ENCODE measurements around the gene TPST1. TPM values are rescaled to one million over a fixed set of nuclear protein-coding genes. Genes with fewer than 3 reads are reported as not detected.
"Not testable (repeated sequence)": the region's sequence is repeated elsewhere in the genome, so short reads cannot be mapped to it uniquely, and the experiment has no call there.

The TPST1 gene
- total RNA-seq: 6.0 TPM
- long read RNA-seq, partial matches to known transcripts: 2 of 6 reads
- long read RNA-seq, other reads (novel, unspliced or antisense): 1 of 6 reads

DNA sequence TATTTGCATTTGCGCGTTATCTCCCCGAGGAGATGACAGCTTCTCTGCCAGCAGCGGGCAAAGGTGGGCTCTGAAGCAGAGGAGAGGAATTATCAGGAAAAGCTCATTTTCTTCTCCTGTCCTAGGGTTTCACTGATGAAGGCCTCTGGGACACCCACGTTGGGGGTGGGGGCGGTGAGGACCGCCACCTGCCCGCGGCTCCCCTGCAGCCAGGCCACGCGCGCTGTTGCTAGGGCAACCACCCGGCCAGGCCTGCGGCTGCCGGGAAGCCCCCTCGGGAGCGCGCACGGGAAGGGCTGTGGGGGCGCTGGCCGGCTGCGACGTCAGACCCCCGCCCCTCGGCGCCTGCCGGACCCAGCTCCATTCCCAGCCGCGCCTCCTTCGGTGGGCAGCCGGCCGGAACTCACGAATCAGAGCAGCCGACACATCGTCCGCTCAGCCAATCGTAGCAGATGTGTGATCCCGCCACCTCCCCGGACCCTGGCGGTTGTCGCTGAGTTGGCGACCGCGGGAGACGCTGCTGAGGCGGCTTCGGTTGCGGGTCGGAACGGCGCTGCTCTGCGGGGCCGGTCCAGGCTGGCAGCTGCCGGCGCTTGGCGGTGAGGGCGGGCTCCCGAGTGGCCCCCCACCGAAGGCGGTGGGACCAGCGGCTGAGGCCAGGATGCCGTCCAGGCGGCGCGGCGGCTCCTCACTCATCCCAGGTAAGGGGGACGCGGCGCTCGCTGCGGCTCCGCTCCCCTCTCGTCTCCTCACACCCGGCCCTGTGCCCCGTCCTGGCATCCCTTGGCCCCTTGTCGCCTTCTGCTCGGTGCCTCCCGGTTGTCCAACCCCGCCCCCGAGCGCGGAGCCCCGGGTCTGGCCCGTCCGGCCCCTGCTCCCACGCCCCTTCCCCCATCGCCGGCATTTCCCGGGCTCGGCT, at the start of gene TPST1:
TSS of gene TPST1 (plus strand) at position 513 of the 919 bp plus-strand sequence. CDS start 35,092 bp downstream, outside the sequence.
- peak; percentile 90 for DNase-seq
- intact Hi-C loops (cut with micrococcal nuclease): loop anchor here (10.0 kb wide), 1 partner anchor 210 kb away; no protein-coding TSS in a partner anchor
- peak; percentile 98 for ATAC-seq

DNA sequence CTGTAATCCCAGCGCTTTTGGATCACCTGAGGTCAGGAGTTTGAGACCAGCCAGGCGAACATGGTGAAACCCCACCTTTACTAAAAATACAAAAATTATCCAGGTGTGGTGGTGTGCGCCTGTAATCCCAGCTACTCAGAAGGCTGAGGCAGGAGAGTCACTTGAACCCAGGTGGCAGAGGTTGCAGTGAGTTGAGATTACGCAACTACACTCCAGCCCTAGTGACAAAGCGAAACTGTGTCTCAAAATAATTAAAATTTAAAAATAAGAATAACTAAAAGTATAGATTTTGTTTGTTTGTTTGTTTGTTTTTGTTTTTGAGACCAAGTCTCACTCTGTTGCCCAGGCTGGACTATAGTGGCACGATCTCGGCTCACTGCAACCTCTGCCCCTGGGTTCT, 49.1 kb upstream of the TPST1 start:
- not testable (repeated sequence) for ATAC-seq

DNA sequence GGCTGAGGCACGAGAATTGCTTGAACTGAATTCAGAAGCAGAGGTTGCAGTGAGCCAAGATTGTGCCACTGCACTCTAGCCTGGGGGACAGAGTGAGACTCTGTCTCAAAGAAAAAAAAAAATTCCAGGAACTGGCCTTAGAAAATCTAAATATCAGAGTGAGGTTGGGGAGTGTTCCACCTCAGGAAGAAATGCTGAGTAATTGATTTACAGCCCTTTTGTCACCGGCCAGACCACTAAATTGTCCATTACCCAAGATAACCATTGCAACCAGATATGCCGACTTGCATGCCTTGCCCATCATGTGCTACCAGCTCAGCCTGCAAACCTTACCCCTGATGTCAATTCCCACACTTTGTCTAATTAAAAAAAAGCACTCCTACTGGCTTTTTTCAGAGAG, 48.1 kb upstream of the TPST1 start:
- ATAC-seq (no peak), DNase-seq (no peak)
- intact Hi-C loops (cut with micrococcal nuclease): no loop called here

More for the DNA sequence above, 49.1 kb upstream of the TPST1 start:
- intact Hi-C loops (cut with micrococcal nuclease); DNase-seq: not testable (repeated sequence)

DNA sequence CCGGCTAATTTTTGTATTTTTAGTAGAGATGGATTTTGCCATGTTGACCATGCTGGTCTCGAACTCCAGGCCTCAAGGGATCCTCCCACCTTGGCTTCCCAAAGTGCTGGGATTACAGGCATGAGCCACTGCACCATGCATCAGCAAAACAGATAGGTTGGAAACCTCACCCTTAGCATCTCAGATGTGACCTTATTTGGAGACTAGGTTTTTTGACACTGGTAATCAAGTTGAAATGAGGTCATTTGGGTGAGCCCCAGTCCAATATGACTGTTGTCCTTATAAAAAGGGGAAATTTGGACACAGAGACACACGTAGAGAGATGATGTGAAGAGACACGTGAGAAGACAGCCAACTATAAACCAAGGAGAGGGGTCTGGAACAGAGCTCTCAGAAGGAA, 42.5 kb upstream of the TPST1 start:
- no peak for DNase-seq
- intact Hi-C loops (cut with micrococcal nuclease): no loop called here
- no peak for ATAC-seq

DNA sequence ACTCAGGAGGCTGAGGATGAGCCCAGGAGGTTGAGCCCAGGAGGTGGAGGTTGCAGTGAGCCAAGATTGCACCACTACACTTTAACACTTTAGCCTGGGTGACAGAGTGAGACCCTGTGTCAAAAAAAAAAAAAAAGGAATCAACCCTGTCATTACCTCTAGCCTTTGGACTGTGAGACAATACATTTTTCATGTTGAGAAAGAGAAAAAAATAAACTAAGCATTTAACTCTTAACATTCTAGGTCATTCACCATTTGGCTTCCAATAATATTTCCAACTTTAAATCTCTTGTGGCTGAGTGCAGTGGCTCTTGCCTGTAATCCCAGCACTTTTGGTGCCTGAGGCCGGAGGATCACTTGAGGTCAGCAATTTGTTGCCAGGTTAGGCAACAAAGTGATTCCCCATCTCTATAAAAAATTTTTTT, 41.9 kb upstream of the TPST1 start:
- DNase-seq (no peak), ATAC-seq (no peak)
- intact Hi-C loops (cut with micrococcal nuclease): no loop called here

DNA sequence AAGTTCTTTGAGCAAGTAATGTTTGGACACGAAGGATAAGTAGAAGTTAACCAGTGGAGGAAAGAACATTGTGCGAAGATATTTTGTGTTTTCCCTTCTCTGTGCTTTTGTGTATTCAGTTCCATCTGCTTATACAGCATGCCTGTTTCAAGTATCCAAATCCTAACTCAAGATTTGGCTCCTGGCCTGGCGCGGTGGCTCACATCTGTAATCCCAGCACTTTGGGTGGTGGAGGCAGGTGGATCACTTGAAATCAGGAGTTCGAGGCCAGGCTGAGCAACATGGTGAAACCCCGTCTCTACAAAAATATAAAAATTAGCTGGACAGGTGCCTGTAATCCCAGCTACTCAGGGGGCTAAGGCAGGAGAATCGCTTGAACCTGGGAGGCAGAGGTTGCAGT, 40.8 kb upstream of the TPST1 start:
- no peak for ATAC-seq
- intact Hi-C loops (cut with micrococcal nuclease): no loop called here

DNA sequence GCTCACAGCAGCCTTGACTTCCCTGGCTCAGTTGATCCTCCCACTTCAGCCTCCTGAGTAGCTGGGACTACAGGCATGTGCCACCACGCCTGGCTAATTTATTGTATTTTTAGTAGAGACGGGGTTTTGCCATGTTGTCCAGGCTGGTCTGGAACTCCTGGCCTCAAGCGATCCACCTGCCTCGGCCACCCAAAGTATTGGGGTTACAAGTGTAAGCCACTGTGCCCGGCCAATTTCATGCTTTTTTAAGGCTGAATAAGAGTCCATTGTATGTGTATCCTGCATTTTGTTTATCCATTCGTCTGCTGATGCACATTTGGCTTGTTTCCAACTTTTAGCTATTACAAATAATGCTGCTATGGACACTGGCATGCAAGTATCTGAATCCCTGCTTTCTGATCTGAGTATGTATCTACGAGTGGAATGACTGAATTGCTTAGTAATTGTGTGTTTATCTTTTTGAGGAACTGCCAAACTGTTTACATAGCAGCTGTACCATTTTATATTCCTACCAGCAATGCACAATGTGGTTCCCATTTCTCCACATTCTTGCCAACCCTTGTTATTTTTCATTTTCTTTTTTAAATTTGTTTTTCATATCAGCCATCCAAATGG, 37.3 kb upstream of the TPST1 start:
- intact Hi-C loops (cut with micrococcal nuclease): no loop called here
- ATAC-seq (no peak), DNase-seq (no peak)

More for the DNA sequence above, 40.8 kb upstream of the TPST1 start:
- DNase-seq: no peak

DNA sequence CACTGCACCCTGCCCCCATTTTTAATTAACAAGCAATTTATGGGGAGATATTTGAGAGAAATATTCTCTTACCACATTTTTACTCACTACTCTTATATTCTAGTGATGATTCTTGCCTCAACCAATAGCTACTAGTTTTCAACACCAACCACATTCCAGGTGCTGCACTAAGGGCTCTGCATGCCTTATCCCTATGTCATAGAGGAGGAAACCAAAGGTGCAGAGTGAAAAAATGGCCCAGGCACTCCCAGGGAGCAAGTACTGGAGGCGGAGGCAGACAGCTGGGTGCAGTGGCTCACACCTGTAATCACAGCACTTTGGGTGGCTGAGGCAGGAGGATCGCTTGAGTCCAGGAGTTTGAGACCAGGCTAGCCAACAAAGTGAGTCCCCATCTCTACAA, 35.5 kb upstream of the TPST1 start:
- intact Hi-C loops (cut with micrococcal nuclease): no loop called here
- DNase-seq: no peak

DNA sequence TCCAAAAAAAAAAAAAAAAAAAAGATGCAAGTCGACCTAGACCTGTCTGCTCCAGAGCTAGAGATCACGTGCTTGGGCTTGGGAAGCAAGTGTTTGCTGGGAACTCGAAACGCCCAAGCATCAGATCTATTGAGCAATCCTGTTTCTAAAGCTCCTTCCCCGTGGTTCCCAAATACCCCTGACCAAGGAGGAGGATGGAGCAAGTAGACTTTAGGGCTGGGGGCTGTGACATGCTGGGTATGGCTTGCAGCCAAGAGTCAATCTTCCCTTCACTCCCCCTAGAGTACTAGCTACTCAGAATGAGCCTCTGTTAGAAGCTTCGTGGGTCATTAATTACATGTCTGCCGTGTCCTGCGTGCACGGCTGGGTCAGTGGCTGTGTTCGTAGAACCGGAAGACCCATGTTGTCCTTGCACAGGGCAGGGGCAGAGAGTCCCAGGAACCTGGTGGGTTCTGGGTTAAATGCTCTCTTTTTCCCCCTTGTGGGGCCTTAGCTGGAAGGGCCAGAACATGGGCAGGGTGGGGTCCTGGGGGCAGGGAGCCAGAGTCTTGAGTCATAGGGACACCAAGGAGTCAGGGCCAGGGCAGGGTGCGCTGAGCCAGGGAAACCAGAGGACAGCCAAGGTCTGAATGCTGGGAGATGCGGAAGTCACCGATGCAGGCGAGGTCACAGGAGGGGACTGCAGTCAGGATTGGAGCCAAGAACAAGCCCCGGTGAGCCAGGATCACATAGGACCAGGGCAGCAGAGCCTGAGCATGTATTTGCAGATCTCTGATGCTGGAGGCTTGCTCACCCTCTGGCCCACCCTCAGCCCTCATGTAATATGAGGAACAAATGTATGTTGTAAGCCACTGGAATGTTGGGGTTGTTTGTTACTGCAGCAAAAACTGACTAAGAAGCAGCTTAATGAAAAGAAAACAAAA, 34.6 kb upstream of the TPST1 start:
- ATAC-seq (peak; percentile 97), DNase-seq (peak; percentile 81)
- intact Hi-C loops (cut with micrococcal nuclease): no loop called here

More for the DNA sequence above, 35.5 kb upstream of the TPST1 start:
- no peak for ATAC-seq

DNA sequence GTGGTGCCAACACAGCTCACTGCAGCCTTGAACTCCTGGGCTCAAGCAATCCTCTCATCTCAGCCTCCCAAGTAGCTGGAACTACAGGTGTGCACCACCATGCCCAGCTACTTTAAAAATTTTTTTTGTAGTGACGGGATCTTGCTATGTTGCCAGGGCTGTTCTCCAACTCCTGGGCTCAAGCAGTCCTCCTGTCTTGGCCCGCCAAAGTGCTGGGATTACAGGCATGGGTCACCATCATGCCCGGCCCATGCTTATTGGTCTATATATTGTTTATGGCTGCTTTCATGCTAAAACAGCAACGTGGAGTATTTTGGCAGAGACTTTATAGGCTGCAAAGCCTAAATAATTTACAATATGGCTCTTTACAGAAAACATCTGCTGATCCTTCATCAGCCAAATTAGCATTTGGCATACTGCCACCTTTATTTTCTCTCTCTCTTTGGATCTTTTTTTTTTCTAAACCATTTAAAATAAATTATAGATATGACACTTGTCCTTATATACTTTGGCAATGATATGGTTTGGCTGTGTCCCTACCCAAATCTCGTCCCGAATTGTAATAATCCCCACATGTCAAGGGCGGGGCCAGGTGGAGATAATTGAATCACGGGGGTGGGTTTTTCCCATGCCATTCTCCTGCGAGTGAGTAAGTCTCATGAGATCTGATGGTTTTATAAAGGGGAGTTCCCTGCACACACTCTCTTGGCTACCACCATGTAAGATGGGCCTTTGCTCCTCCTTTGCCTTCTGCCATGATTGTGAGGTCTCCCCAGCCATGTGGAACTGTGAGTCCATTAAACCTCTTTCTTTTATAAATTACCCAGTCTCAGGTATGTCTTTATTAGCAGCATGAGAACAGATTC, 32.4 kb upstream of the TPST1 start:
- DNase-seq; intact Hi-C loops (cut with micrococcal nuclease); ATAC-seq: not testable (repeated sequence)

DNA sequence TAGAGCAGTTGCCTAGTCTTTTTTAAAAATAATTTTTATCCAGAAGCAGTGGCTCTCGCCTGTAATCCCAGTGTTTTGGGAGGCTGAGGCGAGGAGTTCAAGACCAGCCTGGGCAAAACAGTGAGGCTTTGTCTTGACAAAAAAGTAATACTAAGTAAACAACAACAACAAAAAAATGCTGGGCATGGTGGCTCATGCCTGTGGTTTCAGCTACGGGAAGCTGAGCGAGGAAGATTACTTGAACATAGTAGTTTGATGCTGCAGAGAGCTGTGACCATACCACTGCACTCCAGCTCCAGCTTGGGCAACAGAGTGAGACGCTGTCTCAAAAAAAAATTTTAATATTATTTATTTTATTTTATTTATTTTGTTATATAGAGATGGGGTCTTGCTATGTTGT, 31.3 kb upstream of the TPST1 start:
- no peak for DNase-seq
- intact Hi-C loops (cut with micrococcal nuclease): no loop called here
- ATAC-seq: no peak

DNA sequence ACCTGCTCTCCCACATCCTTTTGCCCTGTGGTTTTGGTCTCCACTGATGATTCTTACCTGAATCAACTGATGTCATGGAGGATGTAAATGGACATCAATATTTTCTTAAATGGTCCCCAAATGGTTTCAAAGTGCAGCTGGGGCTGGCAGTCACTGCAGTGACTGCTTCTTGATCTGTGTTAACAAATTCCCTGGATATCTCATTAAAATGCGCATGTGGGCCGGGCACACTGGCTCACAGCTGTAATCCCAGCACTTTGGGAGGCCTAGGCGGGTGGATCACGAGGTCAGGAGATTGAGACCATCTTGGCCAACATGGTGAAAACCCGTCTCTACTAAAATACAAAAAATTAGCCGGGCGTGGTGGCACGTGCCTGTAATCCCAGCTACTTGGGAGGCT, 30.1 kb upstream of the TPST1 start:
- intact Hi-C loops (cut with micrococcal nuclease); DNase-seq; ATAC-seq: not testable (repeated sequence)

DNA sequence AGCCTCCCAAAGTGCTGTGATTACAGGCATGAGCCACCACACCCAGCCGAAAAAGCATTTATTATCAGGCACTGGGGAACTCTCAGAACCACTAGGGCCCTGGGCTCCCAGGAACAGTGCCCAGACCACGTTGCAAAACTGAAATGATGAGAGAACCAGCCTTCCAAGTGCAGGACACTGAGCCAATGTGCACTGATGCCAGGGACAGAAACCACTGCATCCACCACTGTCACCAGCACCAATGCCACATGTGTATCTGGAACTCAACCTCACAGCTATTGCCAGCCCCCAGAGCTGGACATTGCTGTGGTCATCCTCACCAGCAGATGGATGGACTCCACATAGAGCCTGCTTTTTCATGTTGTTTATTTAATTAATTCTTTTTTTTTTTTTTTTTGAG, 28.2 kb upstream of the TPST1 start:
- ATAC-seq (no peak), DNase-seq (no peak)
- intact Hi-C loops (cut with micrococcal nuclease): no loop called here

DNA sequence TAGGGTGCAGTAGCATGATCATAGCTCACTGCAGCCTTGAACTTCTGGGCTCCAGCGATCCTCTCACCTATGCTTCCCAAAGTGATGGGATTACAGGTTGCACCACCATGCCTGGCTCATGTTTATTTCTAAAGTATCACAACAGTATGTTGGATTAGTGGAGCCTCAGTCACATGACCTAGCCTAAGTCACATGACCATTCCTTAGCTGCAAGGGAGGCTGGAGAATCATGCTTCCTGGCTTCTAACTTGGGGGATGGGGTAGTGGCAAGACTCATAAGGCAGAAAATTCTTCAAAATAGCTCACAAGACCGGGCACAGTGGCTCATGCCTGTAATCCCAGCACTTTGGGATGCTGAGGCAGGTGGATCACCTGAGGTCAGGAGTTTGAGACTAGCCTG, 26.9 kb upstream of the TPST1 start:
- intact Hi-C loops (cut with micrococcal nuclease): no loop called here
- DNase-seq (no peak), ATAC-seq (no peak)

DNA sequence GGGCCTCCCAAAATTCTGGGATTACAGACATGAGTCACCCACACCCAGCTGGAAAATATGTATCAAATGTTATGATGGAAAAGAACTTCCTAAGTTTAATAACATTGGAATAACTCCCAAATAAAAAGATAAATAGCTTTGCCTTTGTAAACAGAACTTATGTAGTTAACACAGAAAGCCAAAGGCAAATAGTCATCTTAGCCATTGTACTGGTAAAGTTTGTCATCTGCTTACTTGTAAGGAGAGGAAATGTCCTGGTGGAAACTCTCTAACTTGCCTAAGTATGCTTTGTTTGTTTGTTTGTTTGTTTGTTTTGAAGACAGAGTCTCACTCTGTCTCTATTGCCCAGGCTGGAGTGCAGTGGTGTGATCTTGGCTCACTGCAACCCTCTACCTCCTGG, 23.8 kb upstream of the TPST1 start:
- intact Hi-C loops (cut with micrococcal nuclease): no loop called here
- DNase-seq: no peak
- no peak for ATAC-seq

DNA sequence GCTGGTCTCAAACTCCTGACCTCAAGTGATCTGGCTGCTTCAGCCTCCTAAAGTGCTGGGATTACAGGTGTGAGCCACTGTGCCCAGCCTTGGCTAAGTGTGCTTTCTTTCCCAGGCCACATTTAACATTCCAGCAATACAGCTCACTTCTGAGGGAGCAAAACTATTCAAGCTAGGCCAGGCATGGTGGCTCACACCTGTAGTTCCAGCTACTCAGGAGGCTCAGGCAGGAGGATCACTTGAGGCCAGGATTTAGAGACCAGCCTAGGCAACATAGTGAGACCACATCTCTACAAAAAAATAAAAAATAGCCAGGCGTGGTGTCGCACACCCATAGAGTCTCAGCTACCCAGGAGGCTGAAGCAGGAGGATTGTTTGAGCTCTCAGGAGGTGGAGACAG, 23.3 kb upstream of the TPST1 start:
- ATAC-seq: no peak
- no peak for DNase-seq
- intact Hi-C loops (cut with micrococcal nuclease): no loop called here

DNA sequence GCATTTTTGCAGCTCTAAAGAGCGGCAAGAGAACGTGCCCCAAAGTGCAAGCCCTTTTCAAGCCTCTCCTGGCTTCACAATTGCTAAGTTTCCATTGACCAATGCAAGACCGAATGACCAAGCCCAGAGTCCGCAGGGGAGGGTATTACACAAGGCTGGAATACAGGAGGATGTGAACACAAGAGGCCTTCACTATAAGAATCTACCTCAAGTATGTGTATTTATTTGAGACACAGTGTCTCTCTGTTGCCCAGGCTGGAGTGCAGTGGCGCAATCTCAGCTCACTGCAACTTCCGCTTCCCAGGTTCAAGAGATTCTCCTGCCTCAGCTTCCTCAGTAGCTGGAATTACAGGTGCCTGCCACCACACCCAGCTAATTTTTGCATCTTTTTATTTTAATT, 22.2 kb upstream of the TPST1 start:
- intact Hi-C loops (cut with micrococcal nuclease): no loop called here
- no peak for ATAC-seq
- DNase-seq: no peak

DNA sequence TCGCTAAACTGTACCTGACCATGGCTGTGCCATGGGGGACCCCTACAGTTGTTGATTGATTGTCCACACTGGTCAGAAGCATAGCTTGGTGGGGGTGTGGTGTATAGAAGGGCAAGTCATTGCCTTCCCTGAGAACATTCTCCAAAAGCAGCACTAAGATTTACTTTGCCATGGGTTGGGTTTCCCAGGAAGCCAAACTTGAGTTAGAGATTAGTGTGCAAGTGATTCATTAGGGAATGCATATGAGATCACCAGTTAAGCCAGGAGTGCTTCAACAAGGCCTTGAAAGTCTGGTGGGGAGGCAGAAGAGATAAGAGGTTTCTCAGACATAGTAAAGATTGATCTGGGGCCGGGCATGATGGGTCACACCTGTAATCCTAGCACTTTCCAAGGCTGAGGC, 21.4 kb upstream of the TPST1 start:
- intact Hi-C loops (cut with micrococcal nuclease): no loop called here
- DNase-seq (no peak), ATAC-seq (no peak)

Data from left ventricle myocardium superior (tissue), 1 donor.